ENCODE data around the gene ANKRD17. TPM values are rescaled to one million over a fixed set of nuclear protein-coding genes. Genes with fewer than 3 reads are reported as not detected.
A peak's percentile ranks its signal among the peaks of the same experiment; 100 is the strongest.
"Not testable (repeated sequence)": the region's sequence is repeated elsewhere in the genome, so short reads cannot be mapped to it uniquely, and the experiment has no call there.

Gene ANKRD17
- total RNA-seq, 6 experiments from 2014 or later = 25.1 to 34.0 (median 28.1) TPM

- intact Hi-C loops (cut with DNase I) = no loop called here
- Histone ChIP-seq H3K27me3 (no peaks in the 10 kb centered on the region), H3K27ac (no peak overlapping the region), H3K4me3 (no peak overlapping the region), H3K36me3 (peaks cover 0 to 3% (median 0%) of the 10 kb centered on the region in 4 donors), H3K9me3 (no peaks in the 10 kb centered on the region), H3K4me1 (no peaks in the 10 kb centered on the region)
- TF ChIP-seq, protein P1, sequence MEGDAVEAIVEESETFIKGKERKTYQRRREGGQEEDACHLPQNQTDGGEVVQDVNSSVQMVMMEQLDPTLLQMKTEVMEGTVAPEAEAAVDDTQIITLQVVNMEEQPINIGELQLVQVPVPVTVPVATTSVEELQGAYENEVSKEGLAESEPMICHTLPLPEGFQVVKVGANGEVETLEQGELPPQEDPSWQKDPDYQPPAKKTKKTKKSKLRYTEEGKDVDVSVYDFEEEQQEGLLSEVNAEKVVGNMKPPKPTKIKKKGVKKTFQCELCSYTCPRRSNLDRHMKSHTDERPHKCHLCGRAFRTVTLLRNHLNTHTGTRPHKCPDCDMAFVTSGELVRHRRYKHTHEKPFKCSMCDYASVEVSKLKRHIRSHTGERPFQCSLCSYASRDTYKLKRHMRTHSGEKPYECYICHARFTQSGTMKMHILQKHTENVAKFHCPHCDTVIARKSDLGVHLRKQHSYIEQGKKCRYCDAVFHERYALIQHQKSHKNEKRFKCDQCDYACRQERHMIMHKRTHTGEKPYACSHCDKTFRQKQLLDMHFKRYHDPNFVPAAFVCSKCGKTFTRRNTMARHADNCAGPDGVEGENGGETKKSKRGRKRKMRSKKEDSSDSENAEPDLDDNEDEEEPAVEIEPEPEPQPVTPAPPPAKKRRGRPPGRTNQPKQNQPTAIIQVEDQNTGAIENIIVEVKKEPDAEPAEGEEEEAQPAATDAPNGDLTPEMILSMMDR (IDR thresholded peaks at IDR 0.05) = no peak
- TF ChIP-seq POLR2A (IDR thresholded peaks at IDR 0.05) = no peak
- ATAC-seq = no peak
- DNase-seq = no peak
- 92% methylated on average over 3 of the region's 3 CpGs for WGBS (ENCODE audit: insufficient coverage, low coverage, low lambda C conversion rate, missing lambda C conversion rate)
Observed at GRCh38 chr4:73230865-73231517, 27.6 kb downstream of the ANKRD17 start.

DNA sequence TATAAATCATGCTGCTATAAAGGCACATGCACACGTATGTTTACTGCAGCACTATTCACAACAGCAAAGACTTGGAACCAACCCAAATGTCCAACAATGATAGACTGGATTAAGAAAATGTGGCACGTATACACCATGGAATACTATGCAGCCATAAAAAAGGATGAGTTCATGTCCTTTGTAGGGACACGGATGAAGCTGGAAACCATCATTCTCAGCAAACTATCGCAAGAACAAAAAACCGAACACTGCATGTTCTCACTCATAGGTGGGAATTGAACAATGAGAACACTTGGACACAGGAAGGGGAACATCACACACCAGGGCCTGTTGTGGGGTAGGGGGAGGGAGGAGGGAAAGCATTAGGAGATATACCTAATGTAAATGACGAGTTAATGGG is 29.8 kb downstream of the ANKRD17 start:
- H3K9me3 ChIP-seq; H3K27me3 ChIP-seq; H3K4me3 ChIP-seq; ATAC-seq; H3K4me1 ChIP-seq; H3K36me3 ChIP-seq; DNase-seq; H3K27ac ChIP-seq; intact Hi-C loops (cut with DNase I): not testable (repeated sequence)
- 81% methylated on average over 3 of the region's 6 CpGs for WGBS (ENCODE audit: insufficient coverage, low coverage, low lambda C conversion rate, missing lambda C conversion rate)

GRCh38 chr4:73224886-73225285 is 33.7 kb downstream of the ANKRD17 start:
- no peak for DNase-seq
- 77% methylated on average over 3 of the region's 3 CpGs for WGBS (ENCODE audit: insufficient coverage, low coverage, low lambda C conversion rate, missing lambda C conversion rate)
- peaks cover 0 to 21% (median 6%) of the 10 kb centered on the region in 4 donors for H3K4me1 ChIP-seq
- TF ChIP-seq, protein P1 (IDR thresholded peaks at IDR 0.05) = no peak
- TF ChIP-seq POLR2A (IDR thresholded peaks at IDR 0.05) = no peak
- no peak overlapping the region for H3K4me3 ChIP-seq
- no peak overlapping the region for H3K27ac ChIP-seq
- no peaks in the 10 kb centered on the region for H3K27me3 ChIP-seq
- ATAC-seq = no peak
- intact Hi-C loops (cut with DNase I) = no loop called here
- no peaks in the 10 kb centered on the region for H3K9me3 ChIP-seq
- no peaks in the 10 kb centered on the region for H3K36me3 ChIP-seq

DNA sequence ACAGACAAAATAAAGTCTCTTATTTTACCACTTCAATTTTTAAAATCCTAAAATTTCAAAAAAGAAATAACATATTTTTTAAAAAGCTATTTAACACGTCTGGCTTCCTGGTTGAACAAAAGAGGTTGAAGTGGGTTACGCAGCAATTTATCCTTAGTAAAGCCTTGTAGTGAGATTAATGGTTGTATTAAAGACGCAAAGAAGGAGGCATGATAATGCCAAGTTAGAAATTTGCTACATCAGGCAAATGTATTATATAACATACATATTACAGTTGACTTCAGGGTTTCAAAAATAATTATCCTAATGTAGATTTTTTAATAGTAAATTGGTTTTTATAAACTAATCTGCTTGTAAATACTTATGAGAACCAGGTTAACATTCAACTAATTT is 35.3 kb downstream of the ANKRD17 start:
- DNase-seq (no peak), ATAC-seq (no peak)
- H3K27ac ChIP-seq = peak overlapping the region in 1 of 3 donors; percentile 24
- intact Hi-C loops (cut with DNase I) = no loop called here
- no peaks in the 10 kb centered on the region for H3K9me3 ChIP-seq
- TF ChIP-seq POLR2A (IDR thresholded peaks at IDR 0.05) = no peak
- TF ChIP-seq, protein P1 (IDR thresholded peaks at IDR 0.05) = no peak
- H3K27me3 ChIP-seq = no peaks in the 10 kb centered on the region
- peak overlapping the region in 1 of 3 donors; percentile 19 for H3K4me3 ChIP-seq
- peaks cover 0 to 21% (median 6%) of the 10 kb centered on the region in 4 donors for H3K4me1 ChIP-seq
- no peaks in the 10 kb centered on the region for H3K36me3 ChIP-seq
- 43% methylated on average over 3 of the region's 3 CpGs for WGBS (ENCODE audit: insufficient coverage, low coverage, low lambda C conversion rate, missing lambda C conversion rate)

- Histone ChIP-seq H3K27ac (peak overlapping the region; percentile 39 to 66 (median 41)), H3K4me1 (peaks cover 0 to 21% (median 6%) of the 10 kb centered on the region in 4 donors), H3K9me3 (no peaks in the 10 kb centered on the region), H3K27me3 (no peaks in the 10 kb centered on the region), H3K4me3 (peak overlapping the region; percentile 19 to 47 (median 22)), H3K36me3 (no peaks in the 10 kb centered on the region)
- peak; percentile 98 to 99 (median 99) for ATAC-seq
- WGBS (ENCODE audit: insufficient coverage, low coverage, low lambda C conversion rate, missing lambda C conversion rate) = 33% methylated on average over 6 of the region's 6 CpGs
- no peak for DNase-seq
- intact Hi-C loops (cut with DNase I) = no loop called here
- TF ChIP-seq, protein P1 (IDR thresholded peaks at IDR 0.05) = no peak
- peak; percentile 49 for TF ChIP-seq POLR2A (IDR thresholded peaks at IDR 0.05)
Observed at GRCh38 chr4:73222466-73223257, 35.9 kb downstream of the ANKRD17 start.

Measured in right lobe of liver (tissue), 6 donors.